ENCODE measurements around the gene SPON1. TPM values are rescaled to one million over a fixed set of nuclear protein-coding genes. Genes with fewer than 3 reads are reported as not detected.

The SPON1 gene
- total RNA-seq, 1 experiment from 2014 or later: 46.9 TPM

DNA sequence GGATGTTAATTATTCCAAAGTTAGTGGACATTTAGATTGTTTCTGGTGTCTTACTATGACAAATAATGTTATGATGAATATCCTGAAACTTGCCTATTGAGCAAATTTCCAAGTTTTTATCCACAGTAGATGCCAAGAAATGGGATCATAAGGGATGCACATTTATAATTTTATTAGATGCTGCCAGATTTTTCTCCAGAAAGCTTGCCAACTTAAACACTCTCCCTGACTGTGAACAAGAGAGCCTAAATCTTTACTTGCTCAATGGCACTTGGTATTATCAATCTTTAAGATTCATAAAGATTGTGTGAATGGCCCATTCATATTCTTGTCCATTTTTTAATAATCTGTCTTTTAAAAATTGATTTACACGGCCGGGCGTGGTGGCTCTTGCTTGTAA, 82.4 kb downstream of the SPON1 start:
- Histone ChIP-seq H3K36me3 (ENCODE audit: control insufficient read depth, insufficient read depth, low read length) (no peaks in the 10 kb centered on the region; the same call in 1 of the 2 replicates), H3K9me3 (no peaks in the 10 kb centered on the region), H3K4me3 (ENCODE audit: low read depth, low read length) (no peak overlapping the region), H3K4me1 (peaks cover 9% of the 10 kb centered on the region), H3K27me3 (replicated peaks; ENCODE audit: control insufficient read depth, insufficient read depth, low read length) (no peaks in the 10 kb centered on the region)
- Mint-ChIP-seq H3K9me3 (ENCODE audit: unreplicated experiment) (no peaks in the 10 kb centered on the region), H3K4me3 (ENCODE audit: unreplicated experiment) (no peak overlapping the region), H3K4me1 (ENCODE audit: low read depth, unreplicated experiment) (no peaks in the 10 kb centered on the region), H3K27me3 (ENCODE audit: insufficient read depth, unreplicated experiment) (no peaks in the 10 kb centered on the region), H3K36me3 (ENCODE audit: insufficient read depth, unreplicated experiment) (no peaks in the 10 kb centered on the region), H3K27ac (ENCODE audit: unreplicated experiment) (no peak overlapping the region)
- POLR2A ChIA-PET: no interaction called here
- TF ChIP-seq, protein P1, sequence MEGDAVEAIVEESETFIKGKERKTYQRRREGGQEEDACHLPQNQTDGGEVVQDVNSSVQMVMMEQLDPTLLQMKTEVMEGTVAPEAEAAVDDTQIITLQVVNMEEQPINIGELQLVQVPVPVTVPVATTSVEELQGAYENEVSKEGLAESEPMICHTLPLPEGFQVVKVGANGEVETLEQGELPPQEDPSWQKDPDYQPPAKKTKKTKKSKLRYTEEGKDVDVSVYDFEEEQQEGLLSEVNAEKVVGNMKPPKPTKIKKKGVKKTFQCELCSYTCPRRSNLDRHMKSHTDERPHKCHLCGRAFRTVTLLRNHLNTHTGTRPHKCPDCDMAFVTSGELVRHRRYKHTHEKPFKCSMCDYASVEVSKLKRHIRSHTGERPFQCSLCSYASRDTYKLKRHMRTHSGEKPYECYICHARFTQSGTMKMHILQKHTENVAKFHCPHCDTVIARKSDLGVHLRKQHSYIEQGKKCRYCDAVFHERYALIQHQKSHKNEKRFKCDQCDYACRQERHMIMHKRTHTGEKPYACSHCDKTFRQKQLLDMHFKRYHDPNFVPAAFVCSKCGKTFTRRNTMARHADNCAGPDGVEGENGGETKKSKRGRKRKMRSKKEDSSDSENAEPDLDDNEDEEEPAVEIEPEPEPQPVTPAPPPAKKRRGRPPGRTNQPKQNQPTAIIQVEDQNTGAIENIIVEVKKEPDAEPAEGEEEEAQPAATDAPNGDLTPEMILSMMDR (IDR thresholded peaks at IDR 0.05; ENCODE audit: insufficient read depth in 1 of 2, low read depth in 1 of 2, low read length in 1 of 2, severe bottlenecking in 1 of 2, unreplicated experiment in 1 of 2): no peak
- no peak for DNase-seq
- no TSS peak for BruUV-seq (replicated peaks)
- intact Hi-C loops (cut with micrococcal nuclease; ENCODE audit: unreplicated experiment): no loop called here
- CTCF ChIA-PET: no interaction called here

DNA sequence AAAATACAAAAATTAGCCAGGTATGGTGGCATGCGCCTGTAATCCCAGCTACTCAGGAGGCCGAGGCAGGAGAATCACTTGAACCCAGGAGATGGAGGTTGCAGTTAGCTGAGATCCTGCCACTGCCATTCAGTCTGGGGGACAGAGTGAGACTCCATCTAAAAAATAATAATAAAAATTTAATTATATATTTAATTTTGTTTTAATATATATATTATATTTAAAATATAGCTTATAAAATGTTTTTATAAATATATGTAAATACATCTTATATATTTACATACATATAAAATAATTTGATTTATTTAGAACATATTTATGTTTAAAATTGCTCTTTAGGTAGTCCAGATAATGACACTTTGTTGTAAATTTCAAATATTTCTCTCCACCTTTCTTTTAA, 82.9 kb downstream of the SPON1 start:
- TF ChIP-seq, protein P1 (IDR thresholded peaks at IDR 0.05; ENCODE audit: insufficient read depth in 1 of 2, low read depth in 1 of 2, low read length in 1 of 2, severe bottlenecking in 1 of 2, unreplicated experiment in 1 of 2): no peak
- H3K4me1 Mint-ChIP-seq (ENCODE audit: low read depth, unreplicated experiment): no peaks in the 10 kb centered on the region
- DNase-seq: no peak

DNA sequence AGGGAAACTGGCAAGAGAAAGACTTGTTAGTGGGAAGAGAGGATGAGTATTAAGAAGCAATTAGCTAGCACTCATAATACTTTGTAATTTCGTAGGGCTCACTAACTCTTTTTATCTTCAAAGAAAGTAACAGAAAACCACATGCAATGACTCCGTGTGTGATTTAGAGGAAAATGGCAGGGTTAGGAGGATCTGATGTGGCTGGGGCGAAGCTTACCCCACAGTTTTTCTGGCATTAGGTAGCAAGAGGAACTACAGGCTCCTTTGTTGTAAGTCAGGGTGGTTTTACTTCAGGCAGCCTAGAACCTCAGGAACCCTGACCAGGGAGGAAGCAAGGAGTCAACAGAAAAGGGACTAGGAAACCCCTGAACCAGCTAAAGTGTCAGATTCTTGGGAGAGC, 89.7 kb downstream of the SPON1 start:
- TF ChIP-seq, protein P1 (IDR thresholded peaks at IDR 0.05; ENCODE audit: insufficient read depth in 1 of 2, low read depth in 1 of 2, low read length in 1 of 2, severe bottlenecking in 1 of 2, unreplicated experiment in 1 of 2): no peak
- Mint-ChIP-seq H3K27me3 (ENCODE audit: insufficient read depth, unreplicated experiment) (no peaks in the 10 kb centered on the region), H3K36me3 (ENCODE audit: insufficient read depth, unreplicated experiment) (no peaks in the 10 kb centered on the region), H3K9me3 (ENCODE audit: unreplicated experiment) (no peaks in the 10 kb centered on the region), H3K4me3 (ENCODE audit: unreplicated experiment) (no peak overlapping the region), H3K4me1 (ENCODE audit: low read depth, unreplicated experiment) (no peaks in the 10 kb centered on the region), H3K27ac (ENCODE audit: unreplicated experiment) (no peak overlapping the region)
- Histone ChIP-seq H3K36me3 (ENCODE audit: control insufficient read depth, insufficient read depth, low read length) (no peaks in the 10 kb centered on the region), H3K27me3 (replicated peaks; ENCODE audit: control insufficient read depth, insufficient read depth, low read length) (no peaks in the 10 kb centered on the region), H3K9me3 (no peaks in the 10 kb centered on the region), H3K4me3 (ENCODE audit: low read depth, low read length) (no peak overlapping the region), H3K4me1 (0 out of 2 replicates have a peak, but pooled peaks cover 3% of the 10 kb centered on the region)
- ChIA-PET POLR2A (no interaction called here), CTCF (no interaction called here)
- DNase-seq: no peak
- intact Hi-C loops (cut with micrococcal nuclease; ENCODE audit: unreplicated experiment): no loop called here
- BruUV-seq (replicated peaks): no TSS peak

More for the DNA sequence above, 82.9 kb downstream of the SPON1 start:
- Mint-ChIP-seq H3K27me3 (ENCODE audit: insufficient read depth, unreplicated experiment) (no peaks in the 10 kb centered on the region), H3K36me3 (ENCODE audit: insufficient read depth, unreplicated experiment) (no peaks in the 10 kb centered on the region), H3K9me3 (ENCODE audit: unreplicated experiment) (no peaks in the 10 kb centered on the region), H3K4me3 (ENCODE audit: unreplicated experiment) (no peak overlapping the region), H3K27ac (ENCODE audit: unreplicated experiment) (no peak overlapping the region)
- Histone ChIP-seq H3K27me3 (replicated peaks; ENCODE audit: control insufficient read depth, insufficient read depth, low read length) (no peaks in the 10 kb centered on the region), H3K4me1 (peaks cover 9% of the 10 kb centered on the region), H3K4me3 (ENCODE audit: low read depth, low read length) (no peak overlapping the region), H3K9me3 (no peaks in the 10 kb centered on the region), H3K36me3 (ENCODE audit: control insufficient read depth, insufficient read depth, low read length) (no peaks in the 10 kb centered on the region; the same call in 1 of the 2 replicates)
- intact Hi-C loops (cut with micrococcal nuclease; ENCODE audit: unreplicated experiment): no loop called here
- ChIA-PET CTCF (no interaction called here), POLR2A (no interaction called here)
- BruUV-seq (replicated peaks): no TSS peak
